HG02623 (cell line): ENCODE data around the gene TNFRSF21.

Experiments
- ATAC-seq: cut with Tn5 transposase; IDR thresholded peaks from one replicate; pipeline ENCODE4 v1.9.1; 2021; ENCODE audit warnings: moderate library complexity; ENCODE audit not compliant: unreplicated experiment

The TNFRSF21 gene

GRCh38 chr6:47254051-47254450, 55.7 kb downstream of the TNFRSF21 start:
- no peak for ATAC-seq

GRCh38 chr6:47253136-47253535, 56.6 kb downstream of the TNFRSF21 start:
- ATAC-seq: no peak

- no peak for ATAC-seq
Observed at GRCh38 chr6:47252633-47253032, 57.1 kb downstream of the TNFRSF21 start.

- ATAC-seq: no peak
Observed at GRCh38 chr6:47251396-47251795, 58.3 kb downstream of the TNFRSF21 start.

- ATAC-seq: no peak
Observed at GRCh38 chr6:47250302-47250701, 59.4 kb downstream of the TNFRSF21 start.

GRCh38 chr6:47248446-47248845, 61.3 kb downstream of the TNFRSF21 start:
- no peak for ATAC-seq

GRCh38 chr6:47247227-47247797, 62.4 kb downstream of the TNFRSF21 start:
- peak; percentile 38 for ATAC-seq

GRCh38 chr6:47246551-47246950, 63.2 kb downstream of the TNFRSF21 start:
- no peak for ATAC-seq

GRCh38 chr6:47245745-47246371, 63.8 kb downstream of the TNFRSF21 start:
- ATAC-seq: no peak

- peak; percentile 96 for ATAC-seq
Observed at GRCh38 chr6:47242483-47243386, 67.0 kb downstream of the TNFRSF21 start.

GRCh38 chr6:47241742-47242482, 67.8 kb downstream of the TNFRSF21 start:
- no peak for ATAC-seq

- no peak for ATAC-seq
Observed at GRCh38 chr6:47240277-47240890, 69.3 kb downstream of the TNFRSF21 start.

GRCh38 chr6:47239546-47239945, 70.2 kb downstream of the TNFRSF21 start:
- ATAC-seq: no peak

GRCh38 chr6:47238456-47238995, 71.2 kb downstream of the TNFRSF21 start:
- ATAC-seq: no peak

GRCh38 chr6:47237196-47237595, 72.5 kb downstream of the TNFRSF21 start:
- ATAC-seq: no peak

- ATAC-seq: no peak
Observed at GRCh38 chr6:47235964-47236760, 73.5 kb downstream of the TNFRSF21 start.

GRCh38 chr6:47235421-47235820, 74.3 kb downstream of the TNFRSF21 start:
- ATAC-seq: no peak

GRCh38 chr6:47234266-47234933, 75.3 kb downstream of the TNFRSF21 start:
- no peak for ATAC-seq

GRCh38 chr6:47231151-47231550, 78.6 kb downstream of the TNFRSF21 start:
- ATAC-seq: no peak
